Measurements from ENCODE around the gene DHRS12. TPM values are rescaled to one million over a fixed set of nuclear protein-coding genes. Genes with fewer than 3 reads are reported as not detected.

The DHRS12 gene
- total and polyA plus RNA-seq, 12 donors, result 4.3 to 33.9 (median 11.6) TPM

- no peak for DNase-seq
Measured at GRCh38 chr13:51823359-51823758, 19.4 kb upstream of the DHRS12 start.

GRCh38 chr13:51822106-51822815, 18.3 kb upstream of the DHRS12 start:
- no peak for DNase-seq
- Histone ChIP-seq H3K4me1 (replicated peaks in 1 of 2) (peaks cover 0 to 19% of the 10 kb centered on the region in 2 donors), H3K9me3 (replicated peaks in 1 of 3) (no peaks in the 10 kb centered on the region), H3K27me3 (no peaks in the 10 kb centered on the region), H3K36me3 (replicated peaks in 1 of 2) (no peaks in the 10 kb centered on the region), H3K27ac (no peak overlapping the region), H3K4me3 (no peak overlapping the region)
- intact Hi-C loops (cut with DNase I), result no loop called here
- TF ChIP-seq POLR2A (IDR thresholded peaks at IDR 0.05), result no peak
- no peak for TF ChIP-seq CTCF (IDR thresholded peaks at IDR 0.05)
- whole genome bisulfite sequencing, 4 donors, result 75 to 82% (median 77%) methylated on average over 13 of the region's 13 CpGs

More at GRCh38 chr13:51823359-51823758, 19.4 kb upstream of the DHRS12 start:
- intact Hi-C loops (cut with DNase I), result no loop called here
- Histone ChIP-seq H3K4me1 (replicated peaks in 1 of 2) (peaks cover 0 to 19% of the 10 kb centered on the region in 2 donors), H3K9me3 (replicated peaks in 1 of 3) (no peaks in the 10 kb centered on the region), H3K36me3 (replicated peaks in 1 of 2) (no peaks in the 10 kb centered on the region), H3K27me3 (peaks cover 4% of the 10 kb centered on the region), H3K27ac (no peak overlapping the region), H3K4me3 (no peak overlapping the region)
- no peak for TF ChIP-seq POLR2A (IDR thresholded peaks at IDR 0.05)
- no peak for TF ChIP-seq CTCF (IDR thresholded peaks at IDR 0.05)
- 85 to 88% (median 87%) methylated on average over 2 of the region's 2 CpGs for WGBS, 4 donors

GRCh38 chr13:51821606-51822005, 17.6 kb upstream of the DHRS12 start:
- intact Hi-C loops (cut with DNase I), result no loop called here
- Histone ChIP-seq H3K9me3 (replicated peaks in 1 of 3) (no peaks in the 10 kb centered on the region), H3K4me3 (no peak overlapping the region), H3K27me3 (no peaks in the 10 kb centered on the region), H3K27ac (no peak overlapping the region), H3K36me3 (replicated peaks in 1 of 2) (no peaks in the 10 kb centered on the region), H3K4me1 (replicated peaks in 1 of 2) (peaks cover 0 to 17% of the 10 kb centered on the region in 2 donors)
- TF ChIP-seq POLR2A (IDR thresholded peaks at IDR 0.05) (no peak), CTCF (IDR thresholded peaks at IDR 0.05) (no peak)
- DNase-seq, result no peak
- WGBS, 4 donors, result 56 to 79% (median 67%) methylated on average over 2 of the region's 2 CpGs

DNA sequence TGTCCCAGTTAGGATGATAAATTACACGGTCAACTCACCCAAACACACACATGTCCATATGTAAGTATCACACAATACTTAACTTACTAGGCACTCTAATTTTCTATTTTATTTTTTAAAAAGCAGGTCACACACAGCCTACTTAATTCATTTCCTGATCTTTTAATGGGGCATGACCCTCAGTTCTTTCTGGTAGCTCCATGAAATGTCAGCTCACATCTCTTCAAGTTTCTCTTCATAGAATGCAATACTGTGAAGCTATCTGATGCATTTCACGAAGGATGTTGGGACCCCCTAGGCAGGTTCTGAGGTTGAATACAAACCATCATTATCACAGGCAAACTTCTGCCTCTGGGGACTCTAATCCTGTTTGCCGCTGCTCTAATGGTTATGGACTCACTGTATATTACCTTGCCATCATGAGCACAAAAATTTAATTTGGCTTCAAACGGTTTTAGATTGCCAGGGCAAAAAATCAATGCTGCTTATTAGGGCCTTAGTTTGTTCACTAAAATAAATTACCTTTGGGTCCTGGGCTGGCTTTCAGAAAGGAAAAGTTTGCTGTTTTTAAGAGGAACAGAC, 16.1 kb upstream of the DHRS12 start:
- Histone ChIP-seq H3K36me3 (replicated peaks in 1 of 2) (no peaks in the 10 kb centered on the region), H3K27ac (no peak overlapping the region), H3K4me3 (no peak overlapping the region), H3K9me3 (replicated peaks in 1 of 3) (no peaks in the 10 kb centered on the region), H3K27me3 (no peaks in the 10 kb centered on the region), H3K4me1 (replicated peaks in 1 of 2) (peaks cover 0 to 8% of the 10 kb centered on the region in 2 donors)
- WGBS, 4 donors, result 71 to 81% (median 77%) methylated on average over 4 of the region's 4 CpGs
- DNase-seq, result no peak
- intact Hi-C loops (cut with DNase I), result no loop called here
- TF ChIP-seq POLR2A (IDR thresholded peaks at IDR 0.05) (no peak), CTCF (IDR thresholded peaks at IDR 0.05) (no peak)

Data from adrenal gland (tissue), 12 donors.